ENCODE measurements around the gene PRDM1.

The PRDM1 gene

GRCh38 chr6:106098383-106099234 lies 12.5 kb downstream of the PRDM1 start:
- DNase-seq = no peak

- no peak for DNase-seq
These were observed 13.1 kb downstream of the PRDM1 start for GRCh38 chr6:106099235-106099537.

- DNase-seq = no peak
These were observed 14.6 kb downstream of the PRDM1 start for GRCh38 chr6:106100755-106101154.

GRCh38 chr6:106101466-106101865 lies 15.3 kb downstream of the PRDM1 start:
- no peak for DNase-seq

GRCh38 chr6:106102034-106102433 lies 15.9 kb downstream of the PRDM1 start:
- DNase-seq = no peak

- DNase-seq = no peak
These were observed 17.0 kb downstream of the PRDM1 start for GRCh38 chr6:106102967-106103727.

GRCh38 chr6:106103728-106104109 lies 17.6 kb downstream of the PRDM1 start:
- no peak for DNase-seq

- DNase-seq = no peak
These were observed 18.3 kb downstream of the PRDM1 start for GRCh38 chr6:106104476-106104875.

- no peak for DNase-seq
These were observed 18.8 kb downstream of the PRDM1 start for GRCh38 chr6:106104941-106105340.

- no peak for DNase-seq
These were observed 19.4 kb downstream of the PRDM1 start for GRCh38 chr6:106105493-106105892.

- DNase-seq = no peak
These were observed 20.3 kb downstream of the PRDM1 start for GRCh38 chr6:106106276-106107042.

- DNase-seq = no peak
These were observed 21.0 kb downstream of the PRDM1 start for GRCh38 chr6:106107043-106107613.

- no peak for DNase-seq
These were observed 22.0 kb downstream of the PRDM1 start for GRCh38 chr6:106108129-106108528.

GRCh38 chr6:106109029-106109428 lies 22.9 kb downstream of the PRDM1 start:
- DNase-seq = no peak

GRCh38 chr6:106110164-106110826 lies 24.2 kb downstream of the PRDM1 start:
- no peak for DNase-seq

GRCh38 chr6:106112433-106112832 lies 26.3 kb downstream of the PRDM1 start:
- no peak for DNase-seq

- DNase-seq = no peak
These were observed 27.3 kb downstream of the PRDM1 start for GRCh38 chr6:106113256-106113959.

- DNase-seq = no peak
These were observed 28.4 kb downstream of the PRDM1 start for GRCh38 chr6:106114492-106114891.

- DNase-seq = no peak
These were observed 29.1 kb downstream of the PRDM1 start for GRCh38 chr6:106115286-106115685.

GRCh38 chr6:106116125-106116832 lies 30.1 kb downstream of the PRDM1 start:
- DNase-seq = no peak

- no peak for DNase-seq
These were observed 31.4 kb downstream of the PRDM1 start for GRCh38 chr6:106117579-106117978.

Measured in NCI-H774 (cell line).